Measurements from ENCODE around the gene ZBED4. TPM values are rescaled to one million over a fixed set of nuclear protein-coding genes. Genes with fewer than 3 reads are reported as not detected.
"Not testable (repeated sequence)": the region's sequence is repeated elsewhere in the genome, so short reads cannot be mapped to it uniquely, and the experiment has no call there.

The ZBED4 gene
- total and polyA plus RNA-seq, 2 of the 13 experiments (the other 11 are each of a cell fraction or from before 2014, with no cell fraction given) = 5.4 to 9.6 TPM

DNA sequence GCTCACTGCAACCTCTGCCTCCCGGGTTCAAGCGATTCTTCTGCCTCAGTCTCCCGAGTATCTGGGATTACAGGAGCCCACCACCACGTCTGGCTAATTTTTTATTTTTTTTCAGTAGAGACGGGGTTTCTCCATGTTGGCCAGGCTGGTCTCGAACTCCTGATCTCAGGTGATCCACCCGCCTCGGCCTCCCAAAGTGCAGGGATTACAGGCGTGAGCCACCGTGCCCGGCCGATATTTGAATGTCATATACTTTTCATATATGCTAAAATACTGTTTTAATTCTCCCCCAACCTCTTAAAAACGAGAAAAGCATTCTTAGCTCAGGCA, 1.1 kb upstream of the ZBED4 start:
- 4% methylated on average over 13 of the region's 13 CpGs for WGBS (ENCODE audit: low lambda C conversion rate)
- FAIRE-seq; H3K9me3 ChIP-seq (ENCODE audit: low read length); ATAC-seq; intact Hi-C loops (cut with micrococcal nuclease; ENCODE audit: unreplicated experiment); BruUV-seq (replicated peaks); H2AFZ ChIP-seq (ENCODE audit: low read length); CTCF ChIA-PET (ENCODE audit: low intra/inter-chr PET ratio, low total read pairs); H3K36me3 ChIP-seq (replicated peaks in 1 of 2; ENCODE audit: control insufficient read depth in 1 of 2, insufficient read depth in 2 of 2, low read length in 2 of 2); in situ Hi-C loops (cut with HindIII; ENCODE audit: extremely low pct_ligation_motif_present, low pct_unique_long_range_greater_than_20kb); DNase-seq (ENCODE audit: low spot score): not testable (repeated sequence)
- Histone ChIP-seq H4K20me1 (ENCODE audit: insufficient read depth, low read length) (peaks cover 28% of the 10 kb centered on the region), H3K4me3 (replicated peaks in 1 of 3; ENCODE audit: insufficient read depth in 1 of 3, low read depth in 2 of 3, low read length in 3 of 3) (peak overlapping the region; percentile 86 to 97 (median 87)), H3K4me2 (ENCODE audit: low read depth, low read length) (peak overlapping the region; percentile 72), H3K27me3 (ENCODE audit: control insufficient read depth in 1 of 2, insufficient read depth in 2 of 2, low read length in 2 of 2) (peaks cover 11 to 26% of the 10 kb centered on the region in 2 experiments), H3K4me1 (ENCODE audit: insufficient read depth, low read length) (peaks cover 69% of the 10 kb centered on the region), H3K9ac (ENCODE audit: insufficient read depth, low read depth, low read length) (peak overlapping the region; percentile 98), H3K79me2 (ENCODE audit: insufficient read depth, low read length) (peaks cover 31% of the 10 kb centered on the region), H3K27ac (ENCODE audit: extremely low read length, insufficient read depth, low read length) (peak overlapping the region; percentile 99)
- TF ChIP-seq ZMYM3 (CRISPR knock-in tag; IDR thresholded peaks at IDR 0.05) (0 out of 2 replicates have a peak, but pooled peaks have one; percentile 63), NCOR1 (IDR thresholded peaks at IDR 0.05; ENCODE audit: borderline replicate concordance, low read length) (peak; percentile 52; the same call in 1 of the 2 replicates), ZKSCAN8 (CRISPR knock-in tag; IDR thresholded peaks at IDR 0.05; ENCODE audit: borderline replicate concordance) (0 out of 2 replicates have a peak, but pooled peaks have one; percentile 8), NCOA2 (CRISPR knock-in tag; IDR thresholded peaks at IDR 0.05) (0 out of 2 replicates have a peak, but pooled peaks have one; percentile 7), KAT7 (CRISPR knock-in tag; IDR thresholded peaks at IDR 0.05; ENCODE audit: borderline replicate concordance) (0 out of 2 replicates have a peak, but pooled peaks have one; percentile 1)
- TF ChIP-seq, protein P1, sequence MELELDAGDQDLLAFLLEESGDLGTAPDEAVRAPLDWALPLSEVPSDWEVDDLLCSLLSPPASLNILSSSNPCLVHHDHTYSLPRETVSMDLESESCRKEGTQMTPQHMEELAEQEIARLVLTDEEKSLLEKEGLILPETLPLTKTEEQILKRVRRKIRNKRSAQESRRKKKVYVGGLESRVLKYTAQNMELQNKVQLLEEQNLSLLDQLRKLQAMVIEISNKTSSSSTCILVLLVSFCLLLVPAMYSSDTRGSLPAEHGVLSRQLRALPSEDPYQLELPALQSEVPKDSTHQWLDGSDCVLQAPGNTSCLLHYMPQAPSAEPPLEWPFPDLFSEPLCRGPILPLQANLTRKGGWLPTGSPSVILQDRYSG (CRISPR knock-in tag; IDR thresholded peaks at IDR 0.05) = 0 out of 2 replicates have a peak, but pooled peaks have one; percentile 1
- POLR2A ChIA-PET = interaction anchor here (1.0 to 1.6 kb wide), 4 partner anchors 16 to 289 kb away, joined by 3 to 6 read pairs (median 4); no protein-coding TSS in a partner anchor

Measured in HepG2 (cell line).